NT2/D1 (cell line): ENCODE data around the gene EXT2.

Experiments
- DNase-seq: peaks from one replicate; pipeline ENCODE4 v3.0.0-alpha.2; 2011; ENCODE audit warnings: low read depth, low spot score
- H3K27me3 ChIP-seq: 2 replicates; pipeline ENCODE4 v1.6.0; 2011; ENCODE audit warnings: mild to moderate bottlenecking; ENCODE audit not compliant: insufficient read length, insufficient read depth
- H3K36me3 ChIP-seq: 2 replicates; pipeline ENCODE4 v1.6.1; 2011; ENCODE audit warnings: mild to moderate bottlenecking, low read length, mixed read lengths; ENCODE audit not compliant: insufficient read depth, insufficient read length
- H3K4me1 ChIP-seq: 2 replicates; pipeline ENCODE4 v1.5.1; 2011; ENCODE audit not compliant: insufficient read depth, insufficient read length
- H3K4me3 ChIP-seq: 2 replicates; pipeline ENCODE4 v1.5.1; 2011; ENCODE audit warnings: low read depth; ENCODE audit not compliant: insufficient read length
- H3K9ac ChIP-seq: 2 replicates; pipeline ENCODE4 v1.6.0; 2011; ENCODE audit warnings: low read depth; ENCODE audit not compliant: insufficient read length
- H3K9me3 ChIP-seq: 2 replicates; pipeline ENCODE4 v1.5.1; 2011; ENCODE audit warnings: mild to moderate bottlenecking, low read length; ENCODE audit not compliant: insufficient read depth
- SUZ12 ChIP-seq: IDR thresholded peaks from 2 replicates; pipeline ENCODE4 v1.6.1; 2011; ENCODE audit not compliant: insufficient read length, insufficient read depth; ENCODE audit errors: extremely low read depth
- YY1 ChIP-seq: IDR thresholded peaks from 2 replicates; pipeline ENCODE4 v1.6.1; 2011; ENCODE audit not compliant: insufficient read length, insufficient read depth
- ZNF274 ChIP-seq: IDR thresholded peaks from 2 replicates; pipeline ENCODE4 v1.6.1; 2011; ENCODE audit warnings: mild to moderate bottlenecking, low read depth, low read length

EXT2 gene

GRCh38 chr11:44171518-44171917 lies 76.0 kb downstream of the EXT2 start:
- H3K9ac ChIP-seq: no peak overlapping the region
- no peaks in the 10 kb centered on the region for H3K27me3 ChIP-seq
- no peak for TF ChIP-seq SUZ12
- TF ChIP-seq YY1: no peak
- TF ChIP-seq ZNF274: no peak
- H3K36me3 ChIP-seq: peaks cover 3% of the 10 kb centered on the region
- H3K4me1 ChIP-seq: no peaks in the 10 kb centered on the region
- no peak overlapping the region for H3K4me3 ChIP-seq
- no peak for DNase-seq
- no peaks in the 10 kb centered on the region for H3K9me3 ChIP-seq

- Histone ChIP-seq H3K4me1 (no peaks in the 10 kb centered on the region), H3K27me3 (no peaks in the 10 kb centered on the region), H3K4me3 (no peak overlapping the region), H3K9me3 (no peaks in the 10 kb centered on the region), H3K36me3 (peaks cover 3% of the 10 kb centered on the region), H3K9ac (no peak overlapping the region)
- DNase-seq: no peak
- TF ChIP-seq SUZ12: no peak
- no peak for TF ChIP-seq ZNF274
- TF ChIP-seq YY1: no peak
These were observed 77.5 kb downstream of the EXT2 start for GRCh38 chr11:44172966-44173365.

GRCh38 chr11:44174842-44175241 lies 79.4 kb downstream of the EXT2 start:
- no peak for DNase-seq
- H3K4me1 ChIP-seq: no peaks in the 10 kb centered on the region
- H3K36me3 ChIP-seq: peaks cover 3% of the 10 kb centered on the region
- H3K9me3 ChIP-seq: no peaks in the 10 kb centered on the region
- no peak overlapping the region for H3K4me3 ChIP-seq
- TF ChIP-seq SUZ12 (no peak), ZNF274 (no peak), YY1 (no peak)
- H3K27me3 ChIP-seq: no peaks in the 10 kb centered on the region
- no peak overlapping the region for H3K9ac ChIP-seq

GRCh38 chr11:44176546-44177213 lies 81.2 kb downstream of the EXT2 start:
- Histone ChIP-seq H3K4me3 (no peak overlapping the region), H3K9ac (no peak overlapping the region), H3K9me3 (no peaks in the 10 kb centered on the region), H3K4me1 (no peaks in the 10 kb centered on the region), H3K27me3 (no peaks in the 10 kb centered on the region), H3K36me3 (peaks cover 3% of the 10 kb centered on the region)
- no peak for DNase-seq
- TF ChIP-seq YY1: no peak
- TF ChIP-seq SUZ12: no peak
- TF ChIP-seq ZNF274: no peak

- no peaks in the 10 kb centered on the region for H3K4me1 ChIP-seq
- H3K36me3 ChIP-seq: no peaks in the 10 kb centered on the region
- H3K9ac ChIP-seq: no peak overlapping the region
- H3K27me3 ChIP-seq: no peaks in the 10 kb centered on the region
- H3K9me3 ChIP-seq: no peaks in the 10 kb centered on the region
- no peak for DNase-seq
- TF ChIP-seq SUZ12 (no peak), ZNF274 (no peak), YY1 (no peak)
- no peak overlapping the region for H3K4me3 ChIP-seq
These were observed 82.4 kb downstream of the EXT2 start for GRCh38 chr11:44177905-44178304.

GRCh38 chr11:44178381-44178780 lies 82.9 kb downstream of the EXT2 start:
- no peak for DNase-seq
- Histone ChIP-seq H3K27me3 (no peaks in the 10 kb centered on the region), H3K9ac (no peak overlapping the region), H3K9me3 (no peaks in the 10 kb centered on the region), H3K4me1 (no peaks in the 10 kb centered on the region), H3K4me3 (no peak overlapping the region), H3K36me3 (no peaks in the 10 kb centered on the region)
- no peak for TF ChIP-seq SUZ12
- no peak for TF ChIP-seq ZNF274
- no peak for TF ChIP-seq YY1

- H3K9ac ChIP-seq: no peak overlapping the region
- no peaks in the 10 kb centered on the region for H3K4me1 ChIP-seq
- no peaks in the 10 kb centered on the region for H3K36me3 ChIP-seq
- no peaks in the 10 kb centered on the region for H3K27me3 ChIP-seq
- no peak for TF ChIP-seq SUZ12
- TF ChIP-seq YY1: no peak
- TF ChIP-seq ZNF274: no peak
- no peak overlapping the region for H3K4me3 ChIP-seq
- no peaks in the 10 kb centered on the region for H3K9me3 ChIP-seq
- no peak for DNase-seq
These were observed 83.7 kb downstream of the EXT2 start for GRCh38 chr11:44179173-44179572.

GRCh38 chr11:44180107-44180506 lies 84.6 kb downstream of the EXT2 start:
- H3K9me3 ChIP-seq: no peaks in the 10 kb centered on the region
- TF ChIP-seq YY1 (no peak), ZNF274 (no peak), SUZ12 (no peak)
- DNase-seq: no peak
- H3K27me3 ChIP-seq: no peaks in the 10 kb centered on the region
- no peaks in the 10 kb centered on the region for H3K4me1 ChIP-seq
- no peak overlapping the region for H3K9ac ChIP-seq
- no peaks in the 10 kb centered on the region for H3K36me3 ChIP-seq
- H3K4me3 ChIP-seq: no peak overlapping the region
